CD14-positive monocyte (primary cell): ENCODE data around the gene CNOT6. TPM values are rescaled to one million over a fixed set of nuclear protein-coding genes. Genes with fewer than 3 reads are reported as not detected.

Experiments used
- DNase-seq, 3 donors: peaks; one replicate each; pipeline ENCODE4 v3.0.0-alpha.2; 2011 to 2022
- H2AFZ ChIP-seq: 2 replicates; pipeline ENCODE4 v1.6.0; 2012; ENCODE audit warnings: mild to moderate bottlenecking, low read depth, low read length, inconsistent platforms; ENCODE audit not compliant: insufficient read depth, poor library complexity, severe bottlenecking
- H3K27ac ChIP-seq, 2 donors: 1 replicate in 1 of 2; 2 replicates in 1 of 2; pipeline ENCODE4 v1.5.1; 2012 to 2013; ENCODE audit warnings: low read length in 2 of 2, control low read depth in 1 of 2, inconsistent platforms in 1 of 2, low read depth in 1 of 2, mild to moderate bottlenecking in 1 of 2
- H3K27me3 ChIP-seq, 2 donors: one replicate each; pipeline versions ENCODE4 v1.6.0 to v1.6.1; 2011 to 2013; ENCODE audit warnings: low read length in 2 of 2; ENCODE audit not compliant: control insufficient read depth in 2 of 2, insufficient read depth in 2 of 2
- H3K36me3 ChIP-seq, 2 donors: replicated peaks in 1 of 2; 1 replicate in 1 of 2; 2 replicates in 1 of 2; pipeline versions ENCODE4 v1.5.1 to v1.6.1; 2012 to 2013; ENCODE audit warnings: low read length in 2 of 2, control low read depth in 1 of 2, inconsistent platforms in 1 of 2, mild to moderate bottlenecking in 1 of 2; ENCODE audit not compliant: insufficient read depth in 2 of 2, control insufficient read depth in 1 of 2
- H3K4me1 ChIP-seq, 2 donors: 1 replicate in 1 of 2; 2 replicates in 1 of 2; pipeline versions ENCODE4 v1.5.1 to v1.6.1; 2012 to 2013; ENCODE audit warnings: low read length in 2 of 2, control low read depth in 1 of 2, inconsistent platforms in 1 of 2, mild to moderate bottlenecking in 1 of 2, moderate library complexity in 1 of 2; ENCODE audit not compliant: insufficient read depth in 2 of 2, control insufficient read depth in 1 of 2
- H3K4me2 ChIP-seq: replicated peaks from 2 replicates; pipeline ENCODE3; 2012; ENCODE audit warnings: low read length, moderate library complexity, mild to moderate bottlenecking; ENCODE audit not compliant: poor library complexity, severe bottlenecking; ENCODE audit errors: extremely low read depth
- H3K4me3 ChIP-seq, 3 experiments: fragments of 200-600 bp in 1 of 3; sonication (generic) in 1 of 3; replicated peaks in 1 of 3; 1 replicate in 2 of 3; 2 replicates in 1 of 3; pipeline ENCODE4 v1.5.1; 2011 to 2013; ENCODE audit warnings: low read length in 3 of 3, mild to moderate bottlenecking in 3 of 3, control low read depth in 2 of 3, low read depth in 2 of 3, inconsistent platforms in 1 of 3, moderate library complexity in 1 of 3
- H3K79me2 ChIP-seq: 2 replicates; pipeline ENCODE4 v1.6.0; 2012; ENCODE audit warnings: mild to moderate bottlenecking, control low read depth, inconsistent platforms, low read length, moderate library complexity; ENCODE audit not compliant: insufficient read depth
- H3K9ac ChIP-seq: 2 replicates; pipeline ENCODE4 v1.6.0; 2017; ENCODE audit warnings: low read length, mild to moderate bottlenecking; ENCODE audit not compliant: insufficient read depth, poor library complexity, severe bottlenecking
- H3K9me3 ChIP-seq, 2 donors: replicated peaks in 1 of 2; 1 replicate in 1 of 2; 2 replicates in 1 of 2; pipeline versions ENCODE4 v1.5.1 to v1.6.1; 2012 to 2013; ENCODE audit warnings: low read length in 2 of 2, control low read depth in 1 of 2; ENCODE audit not compliant: control insufficient read depth in 1 of 2, insufficient read depth in 1 of 2
- H4K20me1 ChIP-seq: 2 replicates; pipeline ENCODE4 v1.6.0; 2012; ENCODE audit warnings: mild to moderate bottlenecking, low read length, control low read depth, moderate library complexity; ENCODE audit not compliant: insufficient read depth
- H3K27ac Mint-ChIP-seq, 7 donors: one replicate each; pipeline ENCODE4 v1.8.0; 2020; ENCODE audit warnings: mild to moderate bottlenecking in 7 of 7, mixed read lengths in 7 of 7, moderate library complexity in 6 of 7, inconsistent platforms in 2 of 7
- H3K27me3 Mint-ChIP-seq, 3 donors: one replicate each; pipeline ENCODE4 v1.8.0; 2021 to 2022; ENCODE audit warnings: low read depth in 3 of 3, mild to moderate bottlenecking in 3 of 3, mixed read lengths in 3 of 3, moderate library complexity in 3 of 3, inconsistent platforms in 1 of 3
- H3K36me3 Mint-ChIP-seq, 2 donors: one replicate each; pipeline ENCODE4 v1.8.0; 2020; ENCODE audit warnings: mixed read lengths in 2 of 2, inconsistent platforms in 1 of 2, mild to moderate bottlenecking in 1 of 2
- H3K4me1 Mint-ChIP-seq: one replicate; pipeline ENCODE4 v1.8.0; 2020; ENCODE audit warnings: mild to moderate bottlenecking, mixed read lengths
- H3K4me3 Mint-ChIP-seq, 2 donors: one replicate each; pipeline ENCODE4 v1.8.0; 2020; ENCODE audit warnings: mild to moderate bottlenecking in 2 of 2, mixed read lengths in 2 of 2, moderate library complexity in 1 of 2
- H3K9me3 Mint-ChIP-seq, 7 donors: one replicate each; pipeline ENCODE4 v1.8.0; 2020 to 2022; ENCODE audit warnings: mixed read lengths in 7 of 7, mild to moderate bottlenecking in 6 of 7, moderate library complexity in 6 of 7, inconsistent platforms in 2 of 7
- CTCF ChIP-seq: fragments of 200-600 bp; IDR thresholded peaks from one replicate; pipeline ENCODE4 v1.8.0; 2022; ENCODE audit warnings: antibody characterized with exemption, mild to moderate bottlenecking
- WGBS: methylation state at CpG from one replicate; pipeline ENCODE4 v1.1.5; 2013; ENCODE audit warnings: missing lambda C conversion rate; ENCODE audit not compliant: insufficient coverage; 5-methylcytosine and 5-hydroxymethylcytosine counted together
- intact Hi-C, 2 donors: fragments of 100-400 bp; cut with micrococcal nuclease; formaldehyde crosslinking; loops; one replicate each; pipeline versions ENCODE4 v1.15.0 to v1.15.1; 2023
- polyA plus RNA-seq, 3 donors: library from polyadenylated mRNA; depleted of rRNA in 1 of 3; unstranded in 2 of 3; stranded (reverse) in 1 of 3; fragments of 300-500 nt in 2 of 3; fragments of >200 nt in 1 of 3; fragmentation: Illumina TruSeq in 2 of 3; gene quantifications; 1 replicate in 2 of 3; 2 replicates in 1 of 3; pipeline ENCODE4 v1.2.3, GENCODE V29; 2012 to 2021

Gene CNOT6
- polyA plus RNA-seq, 3 donors = 4.8 to 9.5 (median 7.7) TPM

GRCh38 chr5:180461303-180461702 lies 32.9 kb upstream of the CNOT6 start:
- Histone ChIP-seq H4K20me1 (no peaks in the 10 kb centered on the region), H3K9ac (no peak overlapping the region), H3K79me2 (no peaks in the 10 kb centered on the region), H3K4me2 (no peak overlapping the region), H3K9me3 (peaks cover 0 to 8% of the 10 kb centered on the region in 2 donors), H3K36me3 (no peaks in the 10 kb centered on the region), H3K27ac (no peak overlapping the region), H3K27me3 (no peaks in the 10 kb centered on the region), H2AFZ (no peak overlapping the region), H3K4me1 (no peaks in the 10 kb centered on the region), H3K4me3 (no peak overlapping the region)
- no peak for TF ChIP-seq CTCF
- H3K4me3 Mint-ChIP-seq = no peak overlapping the region
- DNase-seq = no peak
- no peak overlapping the region for H3K27ac Mint-ChIP-seq
- H3K27me3 Mint-ChIP-seq = peaks cover 0 to 3% (median 2%) of the 10 kb centered on the region in 3 donors
- intact Hi-C loops = no loop called here
- H3K9me3 Mint-ChIP-seq = peaks cover 10 to 32% (median 18%) of the 10 kb centered on the region in 7 donors
- no peaks in the 10 kb centered on the region for H3K36me3 Mint-ChIP-seq
- no peaks in the 10 kb centered on the region for H3K4me1 Mint-ChIP-seq
- 84% methylated on average over 9 of the region's 9 CpGs for WGBS

DNA sequence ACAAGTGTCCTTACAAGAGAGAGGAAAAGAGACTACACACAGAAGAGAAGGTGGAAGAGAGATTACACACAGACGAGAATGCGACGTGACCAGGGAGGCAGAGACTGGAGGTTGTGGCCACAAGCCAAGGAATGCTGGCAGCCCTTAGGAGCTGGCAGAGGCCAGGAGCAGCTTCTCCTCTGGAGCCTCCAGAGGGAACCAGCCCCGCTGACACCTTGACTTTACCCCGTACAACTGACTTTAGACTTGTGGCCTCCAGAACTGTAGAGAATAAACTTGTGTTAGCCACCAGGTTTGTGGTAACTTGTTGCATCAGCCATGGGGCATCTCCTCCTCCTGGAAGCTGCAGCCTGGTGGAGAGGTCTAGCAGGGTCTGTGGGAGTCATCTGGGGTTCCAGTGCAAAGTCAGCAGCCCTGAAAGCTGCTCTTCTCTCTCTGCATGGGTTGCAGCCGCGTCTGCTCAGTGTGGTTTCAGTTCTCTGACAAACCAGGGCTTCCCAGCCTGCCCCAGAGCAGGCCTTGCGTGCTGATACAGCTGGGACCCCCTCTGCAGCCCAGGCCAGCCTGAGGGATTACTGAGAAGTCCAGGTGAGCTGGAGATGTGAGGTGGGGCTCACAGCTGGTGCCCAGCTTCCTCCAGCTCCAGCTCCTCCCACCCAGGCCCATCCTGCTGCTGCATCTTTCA lies 30.8 kb upstream of the CNOT6 start:
- no peak for DNase-seq
- intact Hi-C loops = no loop called here
- no peak overlapping the region for H3K27ac Mint-ChIP-seq
- Histone ChIP-seq H3K36me3 (no peaks in the 10 kb centered on the region), H2AFZ (no peak overlapping the region), H3K9ac (no peak overlapping the region), H3K9me3 (peaks cover 0 to 8% of the 10 kb centered on the region in 2 donors), H3K27ac (no peak overlapping the region), H4K20me1 (no peaks in the 10 kb centered on the region), H3K4me3 (no peak overlapping the region), H3K4me2 (no peak overlapping the region), H3K79me2 (no peaks in the 10 kb centered on the region), H3K27me3 (no peaks in the 10 kb centered on the region), H3K4me1 (no peaks in the 10 kb centered on the region)
- H3K9me3 Mint-ChIP-seq = peaks cover 9 to 25% (median 14%) of the 10 kb centered on the region in 7 donors
- 94% methylated on average over 5 of the region's 8 CpGs for WGBS
- peaks cover 0 to 3% (median 2%) of the 10 kb centered on the region in 3 donors for H3K27me3 Mint-ChIP-seq
- TF ChIP-seq CTCF = no peak
- no peaks in the 10 kb centered on the region for H3K36me3 Mint-ChIP-seq
- H3K4me1 Mint-ChIP-seq = no peaks in the 10 kb centered on the region
- no peak overlapping the region for H3K4me3 Mint-ChIP-seq
